ENCODE data around the gene PCNX2. TPM values are rescaled to one million over a fixed set of nuclear protein-coding genes. Genes with fewer than 3 reads are reported as not detected.

Gene PCNX2
- total and polyA plus RNA-seq, 3 donors from 2014 or later = 8.4 to 28.9 (median 27.6) TPM

DNA sequence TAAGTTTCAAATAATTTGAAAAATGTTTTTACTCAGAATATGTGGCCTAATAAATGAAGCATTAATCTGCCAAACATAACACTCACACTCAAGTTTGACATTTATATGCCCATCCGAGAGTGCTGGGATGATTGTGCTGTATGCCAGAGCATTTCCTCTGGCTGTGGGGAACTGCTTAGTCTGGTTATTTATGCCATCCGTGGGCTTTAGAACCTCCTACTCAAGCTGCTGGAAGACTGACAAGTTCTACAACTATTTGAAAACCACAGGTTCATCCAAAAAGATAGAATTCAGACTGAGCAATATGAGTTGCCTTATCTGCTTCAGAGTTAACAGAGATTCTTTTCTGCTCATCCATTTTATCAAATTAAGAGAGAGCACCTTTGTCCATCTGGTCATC is 25.9 kb downstream of the PCNX2 start:
- no peaks in the 10 kb centered on the region for H3K9me3 ChIP-seq
- H3K36me3 ChIP-seq (ENCODE audit: low read depth, missing control alignments) = no peaks in the 10 kb centered on the region
- no peak overlapping the region for H3K27ac ChIP-seq
- H3K27me3 ChIP-seq = no peaks in the 10 kb centered on the region
- no peak for DNase-seq
- WGBS, 2 donors = 38 to 59% methylated on average over 2 of the region's 2 CpGs
- intact Hi-C loops (cut with DNase I; ENCODE audit: low total_unique reads) = no loop called here
- no peaks in the 10 kb centered on the region for H3K4me1 ChIP-seq
- TF ChIP-seq, protein P1, sequence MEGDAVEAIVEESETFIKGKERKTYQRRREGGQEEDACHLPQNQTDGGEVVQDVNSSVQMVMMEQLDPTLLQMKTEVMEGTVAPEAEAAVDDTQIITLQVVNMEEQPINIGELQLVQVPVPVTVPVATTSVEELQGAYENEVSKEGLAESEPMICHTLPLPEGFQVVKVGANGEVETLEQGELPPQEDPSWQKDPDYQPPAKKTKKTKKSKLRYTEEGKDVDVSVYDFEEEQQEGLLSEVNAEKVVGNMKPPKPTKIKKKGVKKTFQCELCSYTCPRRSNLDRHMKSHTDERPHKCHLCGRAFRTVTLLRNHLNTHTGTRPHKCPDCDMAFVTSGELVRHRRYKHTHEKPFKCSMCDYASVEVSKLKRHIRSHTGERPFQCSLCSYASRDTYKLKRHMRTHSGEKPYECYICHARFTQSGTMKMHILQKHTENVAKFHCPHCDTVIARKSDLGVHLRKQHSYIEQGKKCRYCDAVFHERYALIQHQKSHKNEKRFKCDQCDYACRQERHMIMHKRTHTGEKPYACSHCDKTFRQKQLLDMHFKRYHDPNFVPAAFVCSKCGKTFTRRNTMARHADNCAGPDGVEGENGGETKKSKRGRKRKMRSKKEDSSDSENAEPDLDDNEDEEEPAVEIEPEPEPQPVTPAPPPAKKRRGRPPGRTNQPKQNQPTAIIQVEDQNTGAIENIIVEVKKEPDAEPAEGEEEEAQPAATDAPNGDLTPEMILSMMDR (IDR thresholded peaks at IDR 0.05) = no peak
- TF ChIP-seq POLR2A (IDR thresholded peaks at IDR 0.05) = no peak
- no peak overlapping the region for H3K4me3 ChIP-seq

DNA sequence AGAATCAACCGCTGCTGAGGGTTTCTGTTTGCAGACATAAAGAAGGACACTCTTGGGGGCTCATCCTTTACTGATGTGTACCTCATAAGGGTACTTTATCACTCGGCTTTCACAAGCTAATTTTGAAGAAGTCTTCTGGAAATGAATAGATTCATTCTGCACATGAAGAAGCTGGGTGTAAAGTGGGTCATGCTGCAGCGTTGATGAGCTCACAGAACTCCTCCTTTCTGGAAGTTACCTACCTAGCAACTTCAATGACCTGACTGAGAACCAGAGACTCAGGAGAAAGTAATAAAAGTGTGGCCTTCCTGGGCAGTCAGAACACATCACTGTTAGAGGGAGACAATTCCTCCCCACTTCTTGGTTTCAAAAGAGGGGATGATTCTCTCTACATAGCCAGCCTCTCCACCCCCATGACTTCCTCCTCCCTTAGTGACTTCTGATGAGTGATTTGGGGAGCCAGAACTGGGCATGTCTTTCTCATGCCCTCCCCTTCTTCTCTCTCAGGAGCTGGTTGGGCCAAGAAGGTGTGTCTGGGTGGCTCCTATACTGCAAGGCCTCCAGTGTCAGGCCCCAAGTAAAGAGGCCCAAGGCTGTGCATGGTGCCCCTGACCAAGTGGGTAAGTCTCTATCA is 27.0 kb downstream of the PCNX2 start:
- no peak overlapping the region for H3K4me3 ChIP-seq
- no peak for DNase-seq
- H3K27me3 ChIP-seq = no peaks in the 10 kb centered on the region
- no peak overlapping the region for H3K27ac ChIP-seq
- no peak for TF ChIP-seq POLR2A (IDR thresholded peaks at IDR 0.05)
- WGBS, 2 donors = 65 to 91% methylated on average over 3 of the region's 3 CpGs
- no peaks in the 10 kb centered on the region for H3K36me3 ChIP-seq (ENCODE audit: low read depth, missing control alignments)
- H3K9me3 ChIP-seq = no peaks in the 10 kb centered on the region
- H3K4me1 ChIP-seq = no peaks in the 10 kb centered on the region
- intact Hi-C loops (cut with DNase I; ENCODE audit: low total_unique reads) = no loop called here

DNA sequence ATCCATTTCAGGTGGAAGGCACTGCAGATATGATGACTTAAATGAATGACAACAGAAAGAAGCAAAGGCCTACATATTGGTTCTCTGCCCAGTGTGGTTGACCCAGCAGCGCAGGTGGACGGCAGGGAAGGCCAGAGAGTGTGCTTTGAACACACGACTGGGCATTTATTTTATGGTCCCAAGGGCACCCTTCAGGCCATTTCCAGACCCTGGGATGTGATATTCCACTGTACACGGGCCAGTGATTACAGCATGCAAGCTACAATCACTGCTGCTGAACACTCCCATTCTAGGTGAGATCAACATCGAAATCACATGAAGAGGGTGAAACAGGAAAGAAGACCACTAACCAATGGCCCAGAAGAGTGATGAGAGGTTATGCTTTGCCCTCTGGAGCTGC is 33.8 kb downstream of the PCNX2 start:
- TF ChIP-seq, protein P1 (IDR thresholded peaks at IDR 0.05) = no peak
- TF ChIP-seq POLR2A (IDR thresholded peaks at IDR 0.05) = no peak
- H3K27ac ChIP-seq = no peak overlapping the region
- no peaks in the 10 kb centered on the region for H3K4me1 ChIP-seq
- no peaks in the 10 kb centered on the region for H3K9me3 ChIP-seq
- no peaks in the 10 kb centered on the region for H3K27me3 ChIP-seq
- no peak overlapping the region for H3K4me3 ChIP-seq
- intact Hi-C loops (cut with DNase I; ENCODE audit: low total_unique reads) = no loop called here
- WGBS, 2 donors = 81 to 89% methylated on average over 5 of the region's 5 CpGs
- no peaks in the 10 kb centered on the region for H3K36me3 ChIP-seq (ENCODE audit: low read depth, missing control alignments)
- DNase-seq = no peak

DNA sequence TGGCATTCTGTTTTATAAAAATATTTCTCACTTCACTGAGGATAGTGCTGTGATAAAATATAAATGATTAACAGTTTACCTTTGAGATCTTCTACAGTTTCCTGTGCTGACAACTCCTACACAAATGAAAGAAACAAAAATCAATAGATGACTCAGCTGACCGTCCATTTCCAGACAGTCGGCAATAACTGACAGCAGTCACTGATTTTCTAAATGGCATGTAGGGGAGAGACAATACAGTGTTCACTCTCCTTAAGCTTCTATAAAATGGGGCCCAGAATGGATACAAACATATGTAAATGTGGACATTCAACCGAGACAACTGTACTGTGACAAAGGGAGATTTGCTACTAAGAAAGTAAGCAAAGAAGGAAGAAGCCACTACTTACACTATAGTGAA is 34.3 kb downstream of the PCNX2 start:
- no peaks in the 10 kb centered on the region for H3K36me3 ChIP-seq (ENCODE audit: low read depth, missing control alignments)
- no peaks in the 10 kb centered on the region for H3K9me3 ChIP-seq
- no peaks in the 10 kb centered on the region for H3K27me3 ChIP-seq
- H3K4me3 ChIP-seq = no peak overlapping the region
- no peaks in the 10 kb centered on the region for H3K4me1 ChIP-seq
- DNase-seq = no peak
- no peak for TF ChIP-seq POLR2A (IDR thresholded peaks at IDR 0.05)
- TF ChIP-seq, protein P1 (IDR thresholded peaks at IDR 0.05) = no peak
- no peak overlapping the region for H3K27ac ChIP-seq
- intact Hi-C loops (cut with DNase I; ENCODE audit: low total_unique reads) = no loop called here
- WGBS, 2 donors = 74 to 77% methylated on average over 3 of the region's 3 CpGs

DNA sequence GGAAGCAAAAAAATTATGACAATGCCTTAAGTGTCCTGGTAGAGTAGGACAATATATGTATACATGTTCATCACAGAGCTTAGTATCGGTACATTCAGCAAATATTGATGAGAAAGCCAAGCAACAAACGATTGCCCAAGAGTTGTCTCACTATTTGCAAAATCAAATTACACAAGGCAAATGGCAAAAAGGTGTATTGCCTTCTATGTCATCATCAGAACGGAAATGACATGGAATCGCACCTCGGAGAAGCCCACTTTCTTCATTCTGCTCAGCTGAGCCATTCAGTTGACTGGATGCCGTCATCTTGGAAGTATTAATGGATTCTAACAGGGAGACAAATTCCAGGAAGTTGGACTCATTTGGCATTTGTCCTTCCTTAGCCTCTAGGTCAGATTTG is 37.7 kb downstream of the PCNX2 start:
- H3K36me3 ChIP-seq (ENCODE audit: low read depth, missing control alignments) = no peaks in the 10 kb centered on the region
- intact Hi-C loops (cut with DNase I; ENCODE audit: low total_unique reads) = no loop called here
- H3K4me3 ChIP-seq = no peak overlapping the region
- H3K4me1 ChIP-seq = no peaks in the 10 kb centered on the region
- no peak overlapping the region for H3K27ac ChIP-seq
- no peak for DNase-seq
- no peaks in the 10 kb centered on the region for H3K27me3 ChIP-seq
- H3K9me3 ChIP-seq = no peaks in the 10 kb centered on the region
- 95 to 97% methylated on average over 6 of the region's 6 CpGs for WGBS, 2 donors
- TF ChIP-seq, protein P1 (IDR thresholded peaks at IDR 0.05) = no peak
- TF ChIP-seq POLR2A (IDR thresholded peaks at IDR 0.05) = no peak

Measured in testis (tissue), 3 donors.